PC-9 (cell line): Measurements from ENCODE around the gene TMEM117. TPM values are rescaled to one million over a fixed set of nuclear protein-coding genes. Genes with fewer than 3 reads are reported as not detected.

Experiments used
- BruUV-seq: library from RNA; stranded (reverse); fragments of 400-500 nt; replicated peaks from 2 replicates; lab custom pipeline; 2021; lab: Mats Ljungman, UMichigan
- CTCF ChIA-PET: fragments of 300-600 bp; sonication (Branson Sonifier 250); formaldehyde crosslinking; loops from one replicate; lab custom pipeline; 2022; ENCODE audit warnings: antibody characterized with exemption; lab: Charles Lee
- POLR2A ChIA-PET: fragments of 300-600 bp; sonication (Branson Sonifier 250); formaldehyde crosslinking; loops from one replicate; lab custom pipeline; 2022; ENCODE audit warnings: antibody characterized with exemption; ENCODE audit not compliant: unreplicated experiment; lab: Charles Lee
- DNase-seq, 2 experiments: peaks; one replicate each; pipeline versions ENCODE4 v3.0.0 to v3.0.0-alpha.2; 2015 to 2022; ENCODE audit warnings: mixed read lengths in 1 of 2
- H2AFZ ChIP-seq: fragments of 200-600 bp; sonication (generic); 2 replicates; pipeline ENCODE4 v1.8.1; 2017; ENCODE audit warnings: antibody characterized with exemption
- H3F3A ChIP-seq: fragments of 200-600 bp; sonication (generic); 2 replicates; pipeline ENCODE4 v1.8.1; 2017; ENCODE audit warnings: antibody characterized with exemption, mild to moderate bottlenecking, low read depth; ENCODE audit not compliant: insufficient read depth
- H3K27ac ChIP-seq: fragments of 200-600 bp; sonication (generic); 2 replicates; pipeline ENCODE4 v1.6.1; 2016; ENCODE audit warnings: mixed run types
- H3K27me3 ChIP-seq: fragments of 200-600 bp; sonication (generic); 2 replicates; pipeline ENCODE4 v1.6.1; 2016; ENCODE audit warnings: low read depth, mixed run types; ENCODE audit not compliant: insufficient read depth
- H3K36me3 ChIP-seq: fragments of 200-600 bp; sonication (generic); 2 replicates; pipeline ENCODE4 v1.6.1; 2016; ENCODE audit warnings: low read depth, mixed run types
- H3K4me1 ChIP-seq: fragments of 200-600 bp; sonication (generic); replicated peaks from 2 replicates; pipeline ENCODE4 v1.6.1; 2016; ENCODE audit warnings: mixed run types; ENCODE audit not compliant: insufficient read depth
- H3K4me2 ChIP-seq: fragments of 200-600 bp; sonication (generic); 2 replicates; pipeline ENCODE4 v1.6.1; 2017; ENCODE audit warnings: mixed run types
- H3K4me3 ChIP-seq: fragments of 200-600 bp; sonication (generic); 2 replicates; pipeline ENCODE4 v1.6.1; 2016; ENCODE audit warnings: mixed run types
- H3K79me2 ChIP-seq: fragments of 200-600 bp; sonication (generic); 2 replicates; pipeline ENCODE4 v1.6.1; 2017; ENCODE audit warnings: low read depth, mixed run types
- H3K9me2 ChIP-seq: fragments of 200-600 bp; sonication (generic); 2 replicates; pipeline ENCODE4 v1.8.1; 2017; ENCODE audit warnings: mild to moderate bottlenecking; ENCODE audit not compliant: insufficient read depth
- H3K9me3 ChIP-seq: fragments of 200-600 bp; sonication (generic); 2 replicates; pipeline ENCODE4 v1.8.1; 2016; ENCODE audit warnings: low read depth; ENCODE audit not compliant: insufficient read depth
- H4K20me1 ChIP-seq: fragments of 200-600 bp; sonication (generic); 2 replicates; pipeline ENCODE4 v1.8.1; 2017; ENCODE audit not compliant: insufficient read depth
- EZH2 ChIP-seq: fragments of 200-600 bp; sonication (generic); IDR thresholded peaks from 2 replicates; pipeline ENCODE4 v1.8.0; 2017; ENCODE audit warnings: antibody characterized with exemption, low read depth
- intact Hi-C: fragments of 100-400 bp; cut with micrococcal nuclease; formaldehyde crosslinking; loops from one replicate; pipeline ENCODE4 v1.10.0; 2022; ENCODE audit not compliant: unreplicated experiment
- total RNA-seq: library from RNA; stranded (reverse); gene quantifications from 2 replicates; pipeline ENCODE4 v1.2.3, GENCODE V29; 2021
- TF ChIP-seq, protein P1 (sequence below): fragments of 200-600 bp; sonication (generic); conservative IDR thresholded peaks from 2 replicates; pipeline ENCODE4 v1.6.1; 2017; ENCODE audit warnings: mixed run types, antibody characterized with exemption, mild to moderate bottlenecking, moderate library complexity

Gene TMEM117
- total RNA-seq, 1 experiment from 2014 or later: 2.0 TPM

DNA sequence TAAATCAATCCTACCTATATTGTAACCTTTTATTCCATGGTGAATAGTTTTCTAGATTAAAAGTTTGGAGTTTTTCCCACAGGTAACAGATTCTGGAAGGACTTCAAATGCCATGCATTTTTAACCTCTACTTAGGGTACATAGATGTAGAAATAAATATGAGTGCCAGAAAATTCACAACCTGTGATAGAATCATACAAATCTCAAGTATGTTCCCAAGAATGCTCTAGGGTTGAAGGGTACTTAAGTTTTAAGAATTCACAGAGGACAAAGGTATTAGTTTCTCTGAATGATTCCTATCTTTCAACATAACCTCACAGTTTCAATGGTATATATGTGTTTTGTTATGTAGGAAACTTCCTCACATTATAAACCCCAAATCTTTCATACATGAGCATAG is 511.3 kb downstream of the TMEM117 start:
- CTCF ChIA-PET: no interaction called here
- no TSS peak for BruUV-seq
- Histone ChIP-seq H3K36me3 (no peaks in the 10 kb centered on the region), H3K79me2 (no peaks in the 10 kb centered on the region), H3K4me3 (no peak overlapping the region), H3K9me2 (no peaks in the 10 kb centered on the region), H3K27ac (no peak overlapping the region), H3K9me3 (no peaks in the 10 kb centered on the region), H2AFZ (no peak overlapping the region), H3F3A (no peaks in the 10 kb centered on the region), H3K4me2 (no peak overlapping the region), H3K27me3 (no peaks in the 10 kb centered on the region), H3K4me1 (no peaks in the 10 kb centered on the region), H4K20me1 (no peaks in the 10 kb centered on the region)
- no peak for DNase-seq
- intact Hi-C loops: no loop called here
- TF ChIP-seq EZH2: no peak
- TF ChIP-seq, protein P1, sequence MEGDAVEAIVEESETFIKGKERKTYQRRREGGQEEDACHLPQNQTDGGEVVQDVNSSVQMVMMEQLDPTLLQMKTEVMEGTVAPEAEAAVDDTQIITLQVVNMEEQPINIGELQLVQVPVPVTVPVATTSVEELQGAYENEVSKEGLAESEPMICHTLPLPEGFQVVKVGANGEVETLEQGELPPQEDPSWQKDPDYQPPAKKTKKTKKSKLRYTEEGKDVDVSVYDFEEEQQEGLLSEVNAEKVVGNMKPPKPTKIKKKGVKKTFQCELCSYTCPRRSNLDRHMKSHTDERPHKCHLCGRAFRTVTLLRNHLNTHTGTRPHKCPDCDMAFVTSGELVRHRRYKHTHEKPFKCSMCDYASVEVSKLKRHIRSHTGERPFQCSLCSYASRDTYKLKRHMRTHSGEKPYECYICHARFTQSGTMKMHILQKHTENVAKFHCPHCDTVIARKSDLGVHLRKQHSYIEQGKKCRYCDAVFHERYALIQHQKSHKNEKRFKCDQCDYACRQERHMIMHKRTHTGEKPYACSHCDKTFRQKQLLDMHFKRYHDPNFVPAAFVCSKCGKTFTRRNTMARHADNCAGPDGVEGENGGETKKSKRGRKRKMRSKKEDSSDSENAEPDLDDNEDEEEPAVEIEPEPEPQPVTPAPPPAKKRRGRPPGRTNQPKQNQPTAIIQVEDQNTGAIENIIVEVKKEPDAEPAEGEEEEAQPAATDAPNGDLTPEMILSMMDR: no peak
- POLR2A ChIA-PET: no interaction called here

DNA sequence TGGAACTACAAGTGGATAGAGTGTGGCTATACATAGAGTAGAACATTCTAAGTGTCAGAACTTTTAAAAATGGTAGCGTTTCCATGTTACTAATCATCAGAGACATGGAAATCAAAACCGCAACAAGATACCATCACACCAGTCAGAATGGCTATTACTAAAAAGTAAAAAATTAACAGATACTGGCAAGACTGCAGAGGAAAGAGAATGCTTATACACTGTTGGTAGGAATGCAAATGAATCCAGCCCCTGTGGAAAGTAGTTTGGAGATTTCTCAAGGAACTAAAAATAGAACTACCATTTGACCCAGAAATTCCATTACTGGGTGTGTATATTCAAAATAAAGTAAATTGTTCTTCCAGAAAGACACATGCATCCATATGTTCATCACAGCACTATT is 521.6 kb downstream of the TMEM117 start:
- no peaks in the 10 kb centered on the region for H3K9me3 ChIP-seq
- H3K4me1 ChIP-seq: no peaks in the 10 kb centered on the region
- no peak for TF ChIP-seq EZH2
- TF ChIP-seq, protein P1: no peak
- no peaks in the 10 kb centered on the region for H3K79me2 ChIP-seq
- DNase-seq: no peak
- no TSS peak for BruUV-seq
- H3K27me3 ChIP-seq: no peaks in the 10 kb centered on the region
- POLR2A ChIA-PET: no interaction called here
- intact Hi-C loops: no loop called here
- no peaks in the 10 kb centered on the region for H3F3A ChIP-seq
- H2AFZ ChIP-seq: no peak overlapping the region
- no peaks in the 10 kb centered on the region for H4K20me1 ChIP-seq
- no peak overlapping the region for H3K27ac ChIP-seq
- H3K36me3 ChIP-seq: no peaks in the 10 kb centered on the region
- no peak overlapping the region for H3K4me3 ChIP-seq
- H3K4me2 ChIP-seq: no peak overlapping the region
- CTCF ChIA-PET: no interaction called here
- no peaks in the 10 kb centered on the region for H3K9me2 ChIP-seq

DNA sequence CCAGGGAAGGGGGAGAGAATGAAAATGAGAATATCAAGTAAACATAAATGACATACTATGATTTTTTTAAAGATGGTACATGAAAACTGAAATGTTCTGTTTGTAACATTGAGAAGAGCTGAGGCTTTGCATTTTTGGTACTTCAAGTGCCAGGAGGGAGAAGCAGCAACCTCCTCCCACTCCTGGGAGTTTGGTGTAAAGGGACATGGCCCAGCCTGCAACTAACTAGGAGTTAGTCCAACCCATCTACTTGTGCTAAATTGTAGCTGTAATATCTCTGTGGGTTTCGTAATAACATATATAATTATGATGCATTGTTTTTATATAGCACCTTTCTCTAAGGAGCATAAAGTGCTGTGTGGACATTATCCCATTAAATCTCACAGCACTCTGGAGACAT is 522.8 kb downstream of the TMEM117 start:
- Histone ChIP-seq H3K9me2 (no peaks in the 10 kb centered on the region), H3K4me1 (no peaks in the 10 kb centered on the region), H3K27ac (no peak overlapping the region), H4K20me1 (no peaks in the 10 kb centered on the region), H3K9me3 (no peaks in the 10 kb centered on the region), H3F3A (no peaks in the 10 kb centered on the region), H3K4me2 (no peak overlapping the region), H3K4me3 (no peak overlapping the region), H2AFZ (no peak overlapping the region), H3K36me3 (no peaks in the 10 kb centered on the region), H3K79me2 (no peaks in the 10 kb centered on the region), H3K27me3 (no peaks in the 10 kb centered on the region)
- ChIA-PET CTCF (no interaction called here), POLR2A (no interaction called here)
- no peak for DNase-seq
- BruUV-seq: no TSS peak
- intact Hi-C loops: no loop called here
- TF ChIP-seq EZH2: no peak
- TF ChIP-seq, protein P1: no peak
